ENCODE results near the gene CTNNA2. TPM values are rescaled to one million over a fixed set of nuclear protein-coding genes. Genes with fewer than 3 reads are reported as not detected.
"Not testable (repeated sequence)": the region's sequence is repeated elsewhere in the genome, so short reads cannot be mapped to it uniquely, and the experiment has no call there.

Gene CTNNA2
- total RNA-seq, 1 donor from 2014 or later, result 43.5 TPM

GRCh38 chr2:80145499-80145898 lies 632.6 kb downstream of the CTNNA2 start:
- H3K36me3 ChIP-seq, result no peaks in the 10 kb centered on the region
- Mint-ChIP-seq H3K27me3 (ENCODE audit: insufficient read depth, low read depth) (no peaks in the 10 kb centered on the region), H3K4me3 (no peak overlapping the region), H3K36me3 (peaks cover 2% of the 10 kb centered on the region), H3K9me3 (peaks cover 2% of the 10 kb centered on the region), H3K4me1 (peaks cover 11% of the 10 kb centered on the region), H3K27ac (no peak overlapping the region)
- no peak overlapping the region for H3K27ac ChIP-seq
- H2AFZ ChIP-seq (replicated peaks), result no peak overlapping the region
- no peaks in the 10 kb centered on the region for H3K79me2 ChIP-seq (ENCODE audit: low read depth)
- no peak overlapping the region for H3K4me3 ChIP-seq
- no peaks in the 10 kb centered on the region for H3F3A ChIP-seq (ENCODE audit: low read depth)
- DNase-seq (ENCODE audit: low spot score), result no peak
- no peaks in the 10 kb centered on the region for H3K4me1 ChIP-seq
- H3K9ac ChIP-seq, result no peak overlapping the region
- H3K9me3 ChIP-seq (ENCODE audit: low read depth), result no peaks in the 10 kb centered on the region
- H3K27me3 ChIP-seq, result no peaks in the 10 kb centered on the region
- no peak for TF ChIP-seq EZH2phosphoT487 (IDR thresholded peaks at IDR 0.05)
- no peak for TF ChIP-seq CTCF (IDR thresholded peaks at IDR 0.05)
- TF ChIP-seq EZH2 (IDR thresholded peaks at IDR 0.05), result no peak
- no peaks in the 10 kb centered on the region for H4K20me1 ChIP-seq (ENCODE audit: low read depth)
- no peak overlapping the region for H3K4me2 ChIP-seq

- not testable (repeated sequence) for H3K9me3 Mint-ChIP-seq; H3K27me3 Mint-ChIP-seq (ENCODE audit: insufficient read depth, low read depth)
Measured at GRCh38 chr2:80146757-80147156, 633.9 kb downstream of the CTNNA2 start.

GRCh38 chr2:80147690-80148089 lies 634.8 kb downstream of the CTNNA2 start:
- no peak for DNase-seq (ENCODE audit: low spot score)
- Mint-ChIP-seq H3K4me3 (no peak overlapping the region), H3K9me3 (peaks cover 2% of the 10 kb centered on the region), H3K36me3 (peaks cover 2% of the 10 kb centered on the region), H3K27me3 (ENCODE audit: insufficient read depth, low read depth) (no peaks in the 10 kb centered on the region), H3K27ac (no peak overlapping the region), H3K4me1 (peaks cover 11% of the 10 kb centered on the region)
- no peak overlapping the region for H3K27ac ChIP-seq
- H4K20me1 ChIP-seq (ENCODE audit: low read depth), result peaks cover 1% of the 10 kb centered on the region
- H3K9ac ChIP-seq, result no peak overlapping the region
- peaks cover 2% of the 10 kb centered on the region for H3F3A ChIP-seq (ENCODE audit: low read depth)
- H3K9me3 ChIP-seq (ENCODE audit: low read depth), result no peaks in the 10 kb centered on the region
- H3K27me3 ChIP-seq, result no peaks in the 10 kb centered on the region
- TF ChIP-seq EZH2 (IDR thresholded peaks at IDR 0.05) (no peak), CTCF (IDR thresholded peaks at IDR 0.05) (no peak), EZH2phosphoT487 (IDR thresholded peaks at IDR 0.05) (no peak)
- H2AFZ ChIP-seq (replicated peaks), result no peak overlapping the region
- H3K79me2 ChIP-seq (ENCODE audit: low read depth), result no peaks in the 10 kb centered on the region
- no peak overlapping the region for H3K4me2 ChIP-seq
- H3K36me3 ChIP-seq, result no peaks in the 10 kb centered on the region
- peaks cover 5% of the 10 kb centered on the region for H3K4me1 ChIP-seq
- no peak overlapping the region for H3K4me3 ChIP-seq

More at GRCh38 chr2:80146757-80147156, 633.9 kb downstream of the CTNNA2 start:
- not testable (repeated sequence) for H3K4me2 ChIP-seq; H3K27ac ChIP-seq; H3K4me3 ChIP-seq; H3K9me3 ChIP-seq (ENCODE audit: low read depth); DNase-seq (ENCODE audit: low spot score); H3K36me3 ChIP-seq; H2AFZ ChIP-seq (replicated peaks); H3K4me3 Mint-ChIP-seq; H4K20me1 ChIP-seq (ENCODE audit: low read depth); H3F3A ChIP-seq (ENCODE audit: low read depth); H3K36me3 Mint-ChIP-seq; H3K27ac Mint-ChIP-seq; H3K27me3 ChIP-seq; H3K79me2 ChIP-seq (ENCODE audit: low read depth); H3K4me1 ChIP-seq; H3K9ac ChIP-seq
- H3K4me1 Mint-ChIP-seq, result peaks cover 11% of the 10 kb centered on the region

- H3K9me3 Mint-ChIP-seq, result peaks cover 2% of the 10 kb centered on the region
- peaks cover 2% of the 10 kb centered on the region for H3K36me3 Mint-ChIP-seq
- Histone ChIP-seq H3K36me3 (no peaks in the 10 kb centered on the region), H3K4me1 (peaks cover 14% of the 10 kb centered on the region), H2AFZ (replicated peaks) (no peak overlapping the region), H3K9me3 (ENCODE audit: low read depth) (no peaks in the 10 kb centered on the region), H3K27ac (no peak overlapping the region), H3F3A (ENCODE audit: low read depth) (peaks cover 13% of the 10 kb centered on the region), H4K20me1 (ENCODE audit: low read depth) (peaks cover 7% of the 10 kb centered on the region), H3K4me3 (no peak overlapping the region), H3K4me2 (no peak overlapping the region), H3K27me3 (no peaks in the 10 kb centered on the region), H3K9ac (no peak overlapping the region), H3K79me2 (ENCODE audit: low read depth) (no peaks in the 10 kb centered on the region)
- no peak overlapping the region for H3K4me3 Mint-ChIP-seq
- no peaks in the 10 kb centered on the region for H3K27me3 Mint-ChIP-seq (ENCODE audit: insufficient read depth, low read depth)
- no peak for DNase-seq (ENCODE audit: low spot score)
- peaks cover 12% of the 10 kb centered on the region for H3K4me1 Mint-ChIP-seq
- no peak for TF ChIP-seq CTCF (IDR thresholded peaks at IDR 0.05)
- TF ChIP-seq EZH2 (IDR thresholded peaks at IDR 0.05), result no peak
- TF ChIP-seq EZH2phosphoT487 (IDR thresholded peaks at IDR 0.05), result no peak
- H3K27ac Mint-ChIP-seq, result no peak overlapping the region
Measured at GRCh38 chr2:80148906-80149305, 636.1 kb downstream of the CTNNA2 start.

Data from neural progenitor cell (in vitro differentiated cells).